A673 (cell line): ENCODE measurements around the gene PEX14. TPM values are rescaled to one million over a fixed set of nuclear protein-coding genes. Genes with fewer than 3 reads are reported as not detected.
A peak's percentile ranks its signal among the peaks of the same experiment; 100 is the strongest.
"Not testable (repeated sequence)": the region's sequence is repeated elsewhere in the genome, so short reads cannot be mapped to it uniquely, and the experiment has no call there.

Experiments used
- BruUV-seq: library from RNA; stranded (reverse); fragments of 400-500 nt; replicated peaks from 2 replicates; lab custom pipeline; 2021; lab: Mats Ljungman, UMichigan
- CTCF ChIA-PET: fragments of 300-600 bp; sonication (Branson Sonifier 250); formaldehyde crosslinking; loops from one replicate; lab custom pipeline; 2022; ENCODE audit warnings: antibody characterized with exemption; lab: Charles Lee
- POLR2A ChIA-PET: fragments of 300-600 bp; sonication (Branson Sonifier 250); formaldehyde crosslinking; loops from one replicate; lab custom pipeline; 2022; ENCODE audit warnings: antibody characterized with exemption; ENCODE audit not compliant: low non-redundant PET; lab: Charles Lee
- DNase-seq: peaks from one replicate; pipeline ENCODE4 v3.0.0-alpha.2; 2015; ENCODE audit warnings: low spot score
- H3K27ac ChIP-seq: fragments of 200-600 bp; sonication (generic); 2 replicates; pipeline ENCODE4 v1.5.1; 2016; ENCODE audit warnings: mixed run types, low read depth, mild to moderate bottlenecking, mixed read lengths, antibody characterized with exemption, low read length; ENCODE audit not compliant: poor library complexity, severe bottlenecking
- H3K27me3 ChIP-seq: fragments of 200-600 bp; sonication (generic); replicated peaks from 2 replicates; pipeline ENCODE4 v1.6.1; 2017; ENCODE audit warnings: mixed run types, low read depth, mild to moderate bottlenecking, mixed read lengths, antibody characterized with exemption, low read length; ENCODE audit not compliant: insufficient read depth, poor library complexity
- H3K36me3 ChIP-seq: fragments of 200-600 bp; sonication (generic); 2 replicates; pipeline ENCODE4 v1.6.1; 2016; ENCODE audit warnings: mixed run types, mild to moderate bottlenecking, mixed read lengths, antibody characterized with exemption, low read length; ENCODE audit not compliant: insufficient read depth, poor library complexity, severe bottlenecking
- H3K4me1 ChIP-seq: fragments of 200-600 bp; sonication (generic); 2 replicates; pipeline ENCODE4 v1.6.1; 2017; ENCODE audit warnings: mixed run types, mild to moderate bottlenecking, mixed read lengths, antibody characterized with exemption, low read length; ENCODE audit not compliant: insufficient read depth, poor library complexity, severe bottlenecking
- H3K4me3 ChIP-seq: fragments of 200-600 bp; sonication (generic); 2 replicates; pipeline ENCODE4 v1.5.1; 2016; ENCODE audit warnings: low read depth, mixed run types, mild to moderate bottlenecking, mixed read lengths, low read length; ENCODE audit not compliant: poor library complexity, severe bottlenecking
- H3K9me3 ChIP-seq: fragments of 200-600 bp; sonication (generic); 2 replicates; pipeline ENCODE4 v1.6.1; 2016; ENCODE audit warnings: mixed run types, low read depth, mild to moderate bottlenecking, mixed read lengths, antibody characterized with exemption, low read length; ENCODE audit not compliant: poor library complexity, severe bottlenecking
- EZH2 ChIP-seq: fragments of 200-600 bp; sonication (generic); IDR thresholded peaks from 2 replicates; pipeline ENCODE4 v1.6.1; 2017; ENCODE audit warnings: borderline replicate concordance, low read depth, mild to moderate bottlenecking, mixed read lengths, antibody characterized with exemption, low read length; ENCODE audit not compliant: poor library complexity, severe bottlenecking
- intact Hi-C: fragments of 100-400 bp; cut with micrococcal nuclease; formaldehyde crosslinking; loops from one replicate; pipeline ENCODE4 v1.10.0; 2022; ENCODE audit not compliant: unreplicated experiment
- total RNA-seq: library from RNA; stranded (reverse); gene quantifications from 2 replicates; pipeline ENCODE4 v1.2.3, GENCODE V29; 2021
- TF ChIP-seq, protein P1 (sequence below): fragments of 300-800, 200-600 bp; sonication (generic); conservative IDR thresholded peaks from 2 replicates; pipeline ENCODE4 v1.5.1; 2017; ENCODE audit warnings: low read depth, mild to moderate bottlenecking, antibody characterized with exemption, low read length, moderate library complexity, mixed read lengths

PEX14 gene
- total RNA-seq, 1 experiment from 2014 or later, result 26.8 TPM

DNA sequence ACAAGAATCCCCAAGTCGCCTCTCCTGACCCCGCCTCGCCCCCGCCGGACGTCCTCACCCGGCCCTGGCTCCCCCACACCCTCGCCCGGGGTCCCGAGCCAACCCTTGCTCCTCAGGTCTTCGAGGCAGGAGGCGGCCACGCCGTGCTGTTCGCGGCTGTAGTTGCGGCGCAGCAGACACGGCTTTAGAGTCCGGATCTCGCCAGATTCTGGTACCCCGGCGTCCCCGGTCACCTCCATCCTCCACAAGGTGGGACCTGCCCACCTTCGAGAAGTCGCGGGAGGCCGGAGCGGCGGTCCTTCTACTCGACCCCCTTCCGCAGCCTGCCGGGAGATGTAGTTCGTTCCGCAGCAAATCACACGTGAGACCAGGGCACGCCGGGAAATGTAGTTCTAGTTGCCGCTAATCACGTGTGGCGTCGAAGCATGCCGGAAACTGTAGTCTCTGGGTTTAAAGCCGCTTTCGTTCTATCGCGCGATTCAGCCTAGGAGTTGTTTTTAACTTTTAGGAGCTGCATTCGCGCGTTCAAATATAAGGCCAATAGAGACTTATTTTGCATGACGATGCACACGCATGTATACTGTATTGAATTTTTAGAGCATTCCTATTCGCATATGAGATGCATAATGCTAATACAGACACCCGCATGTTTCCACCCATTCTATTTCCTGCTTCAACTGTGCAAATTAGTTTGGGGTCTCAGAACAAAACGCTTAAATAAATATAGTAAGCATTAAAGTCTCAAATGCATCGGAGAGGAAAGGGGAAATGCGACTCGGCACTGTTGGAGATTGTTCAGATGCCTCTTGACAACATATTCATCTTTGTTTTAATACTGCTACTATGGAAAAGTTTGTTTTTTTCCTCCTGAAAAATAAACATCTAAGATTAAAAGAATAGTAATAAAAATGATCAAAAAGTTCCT is 2.3 kb upstream of the PEX14 start, which contains the start of gene DFFA:
Gene DFFA (minus strand): TSS at position 310 of the 925 bp plus-strand sequence. CDS start 71 bp downstream, at position 239.
- Histone ChIP-seq H3K4me3 (peak within 1 kb of the TSS; percentile 73), H3K36me3 (peaks cover 14% of the 10 kb centered on the region), H3K9me3 (no peaks in the 10 kb centered on the region), H3K4me1 (peaks cover 4% of the 10 kb centered on the region), H3K27ac (peak within 1 kb of the TSS; percentile 65), H3K27me3 (no peaks in the 10 kb centered on the region)
- intact Hi-C loops, result loop anchor here (5.0 kb wide), 1 partner anchor 40 kb away; the partner anchor contains the start of gene CENPS
- DNase-seq, result peak; percentile 98
- no TSS peak for BruUV-seq
- POLR2A ChIA-PET, result interaction anchor here (0.6 kb wide), 1 partner anchor 1265 kb away, joined by 4 read pairs; no protein-coding TSS in a partner anchor
- TF ChIP-seq EZH2, result no peak
- TF ChIP-seq, protein P1, sequence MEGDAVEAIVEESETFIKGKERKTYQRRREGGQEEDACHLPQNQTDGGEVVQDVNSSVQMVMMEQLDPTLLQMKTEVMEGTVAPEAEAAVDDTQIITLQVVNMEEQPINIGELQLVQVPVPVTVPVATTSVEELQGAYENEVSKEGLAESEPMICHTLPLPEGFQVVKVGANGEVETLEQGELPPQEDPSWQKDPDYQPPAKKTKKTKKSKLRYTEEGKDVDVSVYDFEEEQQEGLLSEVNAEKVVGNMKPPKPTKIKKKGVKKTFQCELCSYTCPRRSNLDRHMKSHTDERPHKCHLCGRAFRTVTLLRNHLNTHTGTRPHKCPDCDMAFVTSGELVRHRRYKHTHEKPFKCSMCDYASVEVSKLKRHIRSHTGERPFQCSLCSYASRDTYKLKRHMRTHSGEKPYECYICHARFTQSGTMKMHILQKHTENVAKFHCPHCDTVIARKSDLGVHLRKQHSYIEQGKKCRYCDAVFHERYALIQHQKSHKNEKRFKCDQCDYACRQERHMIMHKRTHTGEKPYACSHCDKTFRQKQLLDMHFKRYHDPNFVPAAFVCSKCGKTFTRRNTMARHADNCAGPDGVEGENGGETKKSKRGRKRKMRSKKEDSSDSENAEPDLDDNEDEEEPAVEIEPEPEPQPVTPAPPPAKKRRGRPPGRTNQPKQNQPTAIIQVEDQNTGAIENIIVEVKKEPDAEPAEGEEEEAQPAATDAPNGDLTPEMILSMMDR, result no peak
- CTCF ChIA-PET, result no interaction called here

DNA sequence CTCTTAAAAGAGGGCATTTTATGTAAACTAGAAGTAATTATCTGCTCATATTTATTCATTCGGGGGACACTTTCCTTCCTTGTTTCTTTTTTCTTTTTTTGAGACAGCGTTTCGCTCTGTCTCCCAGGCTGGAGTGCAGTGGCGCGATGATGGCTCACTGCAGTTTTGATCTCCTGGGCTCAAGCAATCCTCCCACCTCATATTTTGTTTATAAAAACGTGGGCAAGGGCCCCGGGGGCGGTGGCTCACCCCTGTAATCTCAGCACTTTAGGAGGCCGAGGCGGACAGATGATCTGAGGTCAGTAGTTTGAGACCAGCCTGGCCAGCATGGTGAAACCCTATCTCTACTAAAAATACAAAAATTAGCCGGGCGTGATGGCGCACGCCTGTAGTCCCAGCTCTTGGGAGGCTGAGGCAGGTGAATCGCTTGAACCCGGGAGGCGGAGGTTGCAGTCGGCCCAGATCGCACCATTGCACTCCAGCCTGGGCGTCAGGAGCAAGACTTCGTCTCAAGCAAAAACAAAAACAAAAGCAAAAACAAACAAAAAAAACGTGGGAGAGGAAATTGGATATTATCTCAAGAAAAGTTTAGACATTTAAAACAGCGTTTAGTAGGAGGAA is 1.5 kb upstream of the PEX14 start:
- Histone ChIP-seq H3K27ac (peak overlapping the region; percentile 57), H3K36me3 (peaks cover 11% of the 10 kb centered on the region), H3K9me3 (no peaks in the 10 kb centered on the region), H3K27me3 (no peaks in the 10 kb centered on the region), H3K4me3 (peak overlapping the region; percentile 73), H3K4me1 (peaks cover 4% of the 10 kb centered on the region)
- intact Hi-C loops, result loop anchor here (5.0 kb wide), 1 partner anchor 41 kb away; the partner anchor contains the start of gene CENPS
- TF ChIP-seq EZH2, result no peak
- TF ChIP-seq, protein P1, result no peak
- CTCF ChIA-PET, result no interaction called here
- POLR2A ChIA-PET, result interaction anchor here (0.6 kb wide), 1 partner anchor 1264 kb away, joined by 4 read pairs; no protein-coding TSS in a partner anchor
- no TSS peak for BruUV-seq
- no peak for DNase-seq

DNA sequence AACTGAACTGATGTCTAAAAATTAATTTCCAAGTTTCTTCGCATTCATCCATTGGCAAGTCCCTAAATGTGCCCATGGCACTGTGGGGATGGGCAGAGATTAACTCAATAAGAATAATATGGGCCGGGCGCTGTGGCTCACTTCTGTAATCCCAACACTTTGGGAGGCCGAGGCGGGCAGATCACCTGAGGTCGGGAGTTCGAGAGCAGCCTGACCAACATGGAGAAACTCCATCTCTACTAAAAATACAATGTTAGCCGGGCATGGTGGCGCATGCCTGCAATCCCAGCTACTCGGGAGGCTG is 489 bp upstream of the PEX14 start:
- H3K4me1 ChIP-seq, H3K36me3 ChIP-seq, CTCF ChIA-PET, H3K9me3 ChIP-seq, POLR2A ChIA-PET, BruUV-seq, DNase-seq, H3K27me3 ChIP-seq: not testable (repeated sequence)
- H3K27ac ChIP-seq, result peak overlapping the region; percentile 34
- H3K4me3 ChIP-seq, result peak overlapping the region; percentile 81
- intact Hi-C loops, result loop anchor here (5.0 kb wide), 1 partner anchor 42 kb away; the partner anchor contains the start of gene CENPS
